ENCODE data around the gene DESI2.

GRCh38 chr1:244633140-244633539, 19.8 kb upstream of the DESI2 start:
- TF ChIP-seq CTCF (IDR thresholded peaks at IDR 0.05; ENCODE audit: insufficient read depth, low read length, poor library complexity, severe bottlenecking): no peak
- no peak for TF ChIP-seq EZH2phosphoT487 (conservative IDR thresholded peaks at IDR 0.05; ENCODE audit: low read length)

Measured in SU-DHL-6 (cell line).